Gastrocnemius medialis (tissue), 4 donors: ENCODE results near the gene COL23A1. TPM values are rescaled to one million over a fixed set of nuclear protein-coding genes. Genes with fewer than 3 reads are reported as not detected.

Experiments used
- ATAC-seq, 2 donors: fragments of 150-250 bp; one replicate each; pipeline ENCODE4 v1.9.1; 2016
- DNase-seq, 2 donors: peaks; one replicate each; pipeline ENCODE4 v3.0.0-alpha.2; 2019
- H3K27ac ChIP-seq, 4 donors: fragments of 200-600 bp; sonication (generic); 1 replicate in 1 of 4; 2 replicates in 3 of 4; pipeline ENCODE4 v1.5.1; 2016 to 2018; ENCODE audit warnings: mild to moderate bottlenecking in 2 of 4, moderate library complexity in 1 of 4
- H3K27me3 ChIP-seq, 3 donors: fragments of 200-600 bp; sonication (generic) in 2 of 3; 1 replicate in 1 of 3; 2 replicates in 2 of 3; pipeline versions ENCODE4 v1.5.1 to v1.6.0; 2016 to 2019; ENCODE audit warnings: mild to moderate bottlenecking in 1 of 3, moderate library complexity in 1 of 3
- H3K36me3 ChIP-seq, 2 donors: fragments of 200-600 bp; sonication (generic) in 1 of 2; one replicate each; pipeline ENCODE4 v1.5.1; 2017 to 2018
- H3K4me1 ChIP-seq, 2 donors: fragments of 200-600 bp; sonication (generic) in 1 of 2; one replicate each; pipeline ENCODE4 v1.5.1; 2016 to 2017; ENCODE audit warnings: mild to moderate bottlenecking in 2 of 2
- H3K4me3 ChIP-seq, 4 donors: fragments of 200-600 bp; sonication (generic) in 3 of 4; 1 replicate in 1 of 4; 2 replicates in 3 of 4; pipeline ENCODE4 v1.5.1; 2016 to 2019; ENCODE audit warnings: mild to moderate bottlenecking in 2 of 4
- H3K9me3 ChIP-seq, 3 donors: fragments of 200-600 bp; sonication (generic) in 2 of 3; 1 replicate in 1 of 3; 2 replicates in 2 of 3; pipeline ENCODE4 v1.5.1; 2016 to 2019
- POLR2A ChIP-seq, 2 donors: fragments of 450-650 bp; IDR thresholded peaks; one replicate each; pipeline ENCODE4 v1.6.1; 2017; ENCODE audit warnings: antibody characterized with exemption in 2 of 2, mild to moderate bottlenecking in 2 of 2, moderate library complexity in 2 of 2
- in situ Hi-C, 4 donors: fragments of 200-750 bp; cut with MboI; loops; one replicate each; pipeline versions ENCODE4 v1.15.0 to v1.8.0; 2017; ENCODE audit warnings: low sequenced_read_pairs in 4 of 4
- intact Hi-C: fragments of 100-400 bp; cut with DNase I; formaldehyde crosslinking; loops from one replicate; pipeline ENCODE4 v1.15.1; 2023; ENCODE audit warnings: low total_unique reads
- total RNA-seq, 4 donors: library from RNA; depleted of rRNA; stranded (reverse); fragments of >200 nt; gene quantifications; one replicate each; pipeline versions ENCODE4 v1.1.0 to v1.2.3, GENCODE V29; 2016
- TF ChIP-seq, protein P1 (sequence below), 5 experiments: fragments of 450-650 bp in 3 of 5; fragments of 200-600 bp in 2 of 5; sonication (generic) in 2 of 5; IDR thresholded peaks in 4 of 5; conservative IDR thresholded peaks in 1 of 5; 1 replicate in 4 of 5; 2 replicates in 1 of 5; pipeline ENCODE4 v1.5.1; 2016 to 2019; ENCODE audit warnings: antibody characterized with exemption in 5 of 5, mild to moderate bottlenecking in 3 of 5, moderate library complexity in 3 of 5

Gene COL23A1
- total RNA-seq, 4 donors from 2014 or later, result 0.62 to 1.1 (median 0.97) TPM; not detected in 1

DNA sequence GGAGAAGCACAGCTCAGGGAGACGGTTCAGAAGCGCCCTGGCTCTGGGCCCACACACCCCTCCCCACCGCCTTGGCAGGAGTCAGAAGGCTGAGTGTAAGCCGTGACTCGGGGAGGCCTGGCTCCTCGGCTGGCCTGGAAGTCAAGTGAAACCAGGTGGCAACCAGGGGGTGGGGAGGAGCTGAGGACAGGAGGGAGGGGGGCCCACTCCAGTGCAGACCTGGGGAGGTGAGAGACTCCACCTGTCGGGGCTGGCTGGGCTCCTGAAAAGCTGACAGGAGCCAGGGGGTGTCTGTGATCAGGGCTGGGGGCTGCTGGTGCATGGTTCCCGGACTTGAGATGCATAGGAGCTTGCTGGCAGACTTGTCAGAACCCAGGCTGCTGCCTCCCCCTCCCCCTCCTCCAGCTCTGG is 207.4 kb downstream of the COL23A1 start:
- H3K4me1 ChIP-seq, result no peaks in the 10 kb centered on the region
- H3K27ac ChIP-seq, result no peak overlapping the region
- H3K4me3 ChIP-seq, result no peak overlapping the region
- TF ChIP-seq, protein P1, sequence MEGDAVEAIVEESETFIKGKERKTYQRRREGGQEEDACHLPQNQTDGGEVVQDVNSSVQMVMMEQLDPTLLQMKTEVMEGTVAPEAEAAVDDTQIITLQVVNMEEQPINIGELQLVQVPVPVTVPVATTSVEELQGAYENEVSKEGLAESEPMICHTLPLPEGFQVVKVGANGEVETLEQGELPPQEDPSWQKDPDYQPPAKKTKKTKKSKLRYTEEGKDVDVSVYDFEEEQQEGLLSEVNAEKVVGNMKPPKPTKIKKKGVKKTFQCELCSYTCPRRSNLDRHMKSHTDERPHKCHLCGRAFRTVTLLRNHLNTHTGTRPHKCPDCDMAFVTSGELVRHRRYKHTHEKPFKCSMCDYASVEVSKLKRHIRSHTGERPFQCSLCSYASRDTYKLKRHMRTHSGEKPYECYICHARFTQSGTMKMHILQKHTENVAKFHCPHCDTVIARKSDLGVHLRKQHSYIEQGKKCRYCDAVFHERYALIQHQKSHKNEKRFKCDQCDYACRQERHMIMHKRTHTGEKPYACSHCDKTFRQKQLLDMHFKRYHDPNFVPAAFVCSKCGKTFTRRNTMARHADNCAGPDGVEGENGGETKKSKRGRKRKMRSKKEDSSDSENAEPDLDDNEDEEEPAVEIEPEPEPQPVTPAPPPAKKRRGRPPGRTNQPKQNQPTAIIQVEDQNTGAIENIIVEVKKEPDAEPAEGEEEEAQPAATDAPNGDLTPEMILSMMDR (IDR thresholded peaks at IDR 0.05 in 4 of 5, conservative IDR thresholded peaks at IDR 0.05 in 1 of 5), result no peak
- no peak for TF ChIP-seq POLR2A (IDR thresholded peaks at IDR 0.05)
- in situ Hi-C loops (no loop called here), intact Hi-C loops (no loop called here)
- ATAC-seq, result no peak
- no peak for DNase-seq
- no peaks in the 10 kb centered on the region for H3K9me3 ChIP-seq
- no peaks in the 10 kb centered on the region for H3K36me3 ChIP-seq
- no peaks in the 10 kb centered on the region for H3K27me3 ChIP-seq

GRCh38 chr5:178381921-178382695 is 208.1 kb downstream of the COL23A1 start:
- no peaks in the 10 kb centered on the region for H3K27me3 ChIP-seq
- no peak for DNase-seq
- ATAC-seq, result no peak
- no peak overlapping the region for H3K27ac ChIP-seq
- TF ChIP-seq, protein P1 (IDR thresholded peaks at IDR 0.05 in 4 of 5, conservative IDR thresholded peaks at IDR 0.05 in 1 of 5), result no peak
- no peak for TF ChIP-seq POLR2A (IDR thresholded peaks at IDR 0.05)
- in situ Hi-C loops (no loop called here), intact Hi-C loops (no loop called here)
- H3K4me3 ChIP-seq, result no peak overlapping the region
- H3K36me3 ChIP-seq, result no peaks in the 10 kb centered on the region
- H3K9me3 ChIP-seq, result no peaks in the 10 kb centered on the region
- H3K4me1 ChIP-seq, result no peaks in the 10 kb centered on the region

- DNase-seq, result no peak
- Histone ChIP-seq H3K9me3 (no peaks in the 10 kb centered on the region), H3K4me3 (no peak overlapping the region), H3K27ac (no peak overlapping the region), H3K36me3 (no peaks in the 10 kb centered on the region), H3K27me3 (no peaks in the 10 kb centered on the region), H3K4me1 (no peaks in the 10 kb centered on the region)
- in situ Hi-C loops, result no loop called here
- ATAC-seq, result no peak
- no peak for TF ChIP-seq POLR2A (IDR thresholded peaks at IDR 0.05)
- TF ChIP-seq, protein P1 (IDR thresholded peaks at IDR 0.05 in 4 of 5, conservative IDR thresholded peaks at IDR 0.05 in 1 of 5), result no peak
- intact Hi-C loops, result no loop called here
Observed at GRCh38 chr5:178381206-178381605, 209.0 kb downstream of the COL23A1 start.

- Histone ChIP-seq H3K36me3 (no peaks in the 10 kb centered on the region), H3K27me3 (no peaks in the 10 kb centered on the region), H3K4me3 (no peak overlapping the region), H3K27ac (no peak overlapping the region), H3K4me1 (no peaks in the 10 kb centered on the region), H3K9me3 (no peaks in the 10 kb centered on the region)
- in situ Hi-C loops, result no loop called here
- no peak for ATAC-seq
- intact Hi-C loops, result no loop called here
- no peak for DNase-seq
- no peak for TF ChIP-seq POLR2A (IDR thresholded peaks at IDR 0.05)
- TF ChIP-seq, protein P1 (IDR thresholded peaks at IDR 0.05 in 4 of 5, conservative IDR thresholded peaks at IDR 0.05 in 1 of 5), result no peak
Observed at GRCh38 chr5:178380541-178381074, 209.6 kb downstream of the COL23A1 start.
